ENCODE results near the gene SOX8.

DNA sequence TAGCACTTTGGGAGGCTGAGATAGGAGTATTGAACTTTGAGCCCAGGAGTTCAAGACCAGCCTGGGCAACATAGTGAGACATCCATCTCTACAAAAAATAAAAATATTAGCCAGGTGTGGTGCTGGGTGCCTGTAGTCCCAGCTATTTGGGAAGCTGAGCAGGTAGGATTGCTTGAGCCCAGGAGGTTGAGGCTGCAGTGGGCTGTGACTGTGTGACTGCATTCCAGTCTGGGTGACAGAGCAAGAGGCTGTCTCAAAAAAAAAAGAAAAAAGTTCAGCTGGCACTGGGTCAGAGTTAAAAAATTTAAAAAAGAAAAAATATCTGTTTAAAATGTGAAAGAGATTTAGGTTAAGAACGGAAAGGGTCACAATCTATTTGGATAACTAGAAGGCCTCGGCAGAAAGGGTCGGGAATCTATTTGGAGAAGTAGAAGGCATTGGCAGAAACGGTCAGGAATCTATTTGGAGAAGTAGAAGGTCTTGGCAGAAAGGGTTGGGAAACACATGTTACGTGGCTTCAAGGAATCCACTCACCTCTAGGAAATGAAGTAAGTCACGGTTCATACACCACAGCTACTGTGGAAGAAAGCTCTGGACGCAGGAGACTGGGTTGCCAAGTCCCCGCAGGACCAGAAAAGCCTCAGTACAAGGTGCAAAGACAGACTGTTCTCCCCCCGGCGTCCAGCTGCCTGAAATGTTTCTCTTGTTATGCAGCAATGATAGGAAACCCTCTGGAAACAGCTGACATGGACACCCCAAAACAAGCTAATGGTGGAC lies 36.1 kb upstream of the SOX8 start:
- TF ChIP-seq, protein P1, sequence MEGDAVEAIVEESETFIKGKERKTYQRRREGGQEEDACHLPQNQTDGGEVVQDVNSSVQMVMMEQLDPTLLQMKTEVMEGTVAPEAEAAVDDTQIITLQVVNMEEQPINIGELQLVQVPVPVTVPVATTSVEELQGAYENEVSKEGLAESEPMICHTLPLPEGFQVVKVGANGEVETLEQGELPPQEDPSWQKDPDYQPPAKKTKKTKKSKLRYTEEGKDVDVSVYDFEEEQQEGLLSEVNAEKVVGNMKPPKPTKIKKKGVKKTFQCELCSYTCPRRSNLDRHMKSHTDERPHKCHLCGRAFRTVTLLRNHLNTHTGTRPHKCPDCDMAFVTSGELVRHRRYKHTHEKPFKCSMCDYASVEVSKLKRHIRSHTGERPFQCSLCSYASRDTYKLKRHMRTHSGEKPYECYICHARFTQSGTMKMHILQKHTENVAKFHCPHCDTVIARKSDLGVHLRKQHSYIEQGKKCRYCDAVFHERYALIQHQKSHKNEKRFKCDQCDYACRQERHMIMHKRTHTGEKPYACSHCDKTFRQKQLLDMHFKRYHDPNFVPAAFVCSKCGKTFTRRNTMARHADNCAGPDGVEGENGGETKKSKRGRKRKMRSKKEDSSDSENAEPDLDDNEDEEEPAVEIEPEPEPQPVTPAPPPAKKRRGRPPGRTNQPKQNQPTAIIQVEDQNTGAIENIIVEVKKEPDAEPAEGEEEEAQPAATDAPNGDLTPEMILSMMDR (IDR thresholded peaks at IDR 0.05; ENCODE audit: insufficient read depth, low read length, poor library complexity, severe bottlenecking) = no peak
- no peak for TF ChIP-seq EZH2phosphoT487 (conservative IDR thresholded peaks at IDR 0.05; ENCODE audit: low read length)

Data from SU-DHL-6 (cell line).